B cell (primary cell): ENCODE measurements around the gene AMPD2.

ENCODE experiments used
- CTCF ChIP-seq: fragments of 200-600 bp; IDR thresholded peaks from one replicate; pipeline ENCODE4 v1.8.0; 2022; ENCODE audit warnings: antibody characterized with exemption, mild to moderate bottlenecking
- EZH2 ChIP-seq: IDR thresholded peaks from 2 replicates; pipeline ENCODE4 v1.6.1; 2012; ENCODE audit warnings: borderline replicate concordance, low read depth, mild to moderate bottlenecking, moderate library complexity, low read length; ENCODE audit not compliant: insufficient read depth, poor library complexity, severe bottlenecking

- TF ChIP-seq CTCF (no peak), EZH2 (no peak)
These were observed 9.1 kb downstream of the AMPD2 start for GRCh38 chr1:109628540-109629321.
